Stimulated activated CD8-positive, alpha-beta memory T cell treated with anti-CD3 and anti-CD28 coated beads, Interleukin-7, amount 100 ng/mL, for 24 hours (primary cell): ENCODE measurements around the gene PDIA6.
A peak's percentile ranks its signal among the peaks of the same experiment; 100 is the strongest.
"Not testable (repeated sequence)": the region's sequence is repeated elsewhere in the genome, so short reads cannot be mapped to it uniquely, and the experiment has no call there.

Experiments used
- DNase-seq: peaks from one replicate; pipeline ENCODE4 v3.0.0-alpha.2; 2020; ENCODE audit warnings: low read depth

The PDIA6 gene

GRCh38 chr2:10832203-10832936 lies 19.8 kb upstream of the PDIA6 start:
- peak; percentile 68 for DNase-seq

- no peak for DNase-seq
Observed at GRCh38 chr2:10831400-10831985, 18.9 kb upstream of the PDIA6 start.

GRCh38 chr2:10830641-10831399 lies 18.2 kb upstream of the PDIA6 start:
- no peak for DNase-seq

GRCh38 chr2:10830203-10830602 lies 17.6 kb upstream of the PDIA6 start:
- DNase-seq: no peak

DNA sequence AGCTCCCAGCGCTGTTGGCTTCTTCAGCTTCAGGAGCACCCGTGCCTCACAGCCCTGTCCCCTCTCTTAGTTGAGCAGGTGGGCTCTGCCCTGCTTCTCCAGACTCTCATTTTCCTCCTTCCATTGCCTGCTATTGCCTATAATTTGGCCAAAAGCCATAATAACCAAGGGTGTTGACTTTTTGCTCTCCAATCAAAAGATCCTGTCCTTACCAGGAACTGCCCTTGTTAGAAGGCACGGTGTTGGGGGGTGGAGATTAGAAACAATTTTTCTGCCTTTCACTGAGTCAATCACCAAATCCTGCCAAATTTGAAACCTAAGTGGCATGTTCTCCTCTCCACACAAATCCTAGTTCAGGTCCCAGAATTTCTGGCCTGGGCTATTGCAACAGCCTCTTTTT lies 16.7 kb upstream of the PDIA6 start:
- no peak for DNase-seq

- no peak for DNase-seq
Observed at GRCh38 chr2:10828346-10828745, 15.8 kb upstream of the PDIA6 start.

DNA sequence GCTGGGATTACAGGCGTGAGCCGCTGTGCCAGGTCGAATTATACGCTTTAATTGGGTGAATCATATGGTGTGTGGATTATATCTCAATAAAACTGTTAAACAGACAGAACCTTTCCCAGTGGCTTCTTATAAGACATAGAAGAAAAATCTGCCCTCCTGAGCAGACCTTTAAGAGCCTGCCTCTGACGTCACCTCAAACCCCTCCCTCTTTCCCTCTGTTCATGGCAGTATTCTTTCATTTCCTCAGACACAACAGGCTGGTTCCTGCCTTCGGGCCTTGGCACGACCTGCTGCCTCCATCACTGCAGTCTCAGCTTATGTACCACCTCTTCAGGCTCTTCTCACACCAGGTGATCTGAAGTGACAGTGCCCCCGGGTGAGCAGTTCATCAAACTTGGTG lies 14.0 kb upstream of the PDIA6 start:
- DNase-seq: no peak

DNA sequence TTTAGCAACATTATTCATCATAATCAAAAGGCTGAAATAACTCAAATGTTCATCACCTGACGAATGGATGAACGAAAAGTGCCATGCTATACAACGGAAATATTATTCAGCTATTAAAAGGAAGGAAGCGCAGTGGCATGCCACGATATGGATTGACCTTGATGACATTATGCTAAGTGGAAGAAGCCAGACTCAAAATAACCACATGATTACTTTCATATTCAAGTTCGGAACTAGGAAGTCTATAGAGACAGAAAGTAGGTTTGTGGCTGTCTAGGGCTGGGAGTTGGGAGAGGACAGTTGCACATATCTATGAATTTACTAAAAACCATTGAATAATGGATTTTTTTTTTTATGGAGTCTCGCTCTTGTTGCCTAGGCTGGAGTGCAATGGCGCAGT lies 13.4 kb upstream of the PDIA6 start:
- no peak for DNase-seq

DNA sequence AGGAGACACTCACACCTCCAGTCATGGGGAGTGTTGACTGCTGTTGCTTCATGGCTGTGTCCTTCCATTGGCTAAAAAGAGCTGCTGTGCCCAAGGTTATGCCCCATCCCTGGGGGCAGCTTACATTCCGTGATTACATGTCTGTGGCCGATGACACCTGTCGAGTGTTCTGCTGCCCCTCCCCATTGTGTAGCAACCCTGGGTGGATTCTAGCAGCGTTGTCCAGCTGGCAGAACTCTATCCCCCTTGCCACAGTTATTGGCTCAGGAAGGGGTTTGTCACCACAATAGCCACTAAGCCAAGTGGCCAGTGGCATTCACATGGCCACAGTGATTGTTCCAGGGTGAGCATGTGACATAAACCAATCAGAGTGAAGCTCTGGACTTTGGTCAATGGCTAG lies 11.6 kb upstream of the PDIA6 start:
- DNase-seq: no peak

DNA sequence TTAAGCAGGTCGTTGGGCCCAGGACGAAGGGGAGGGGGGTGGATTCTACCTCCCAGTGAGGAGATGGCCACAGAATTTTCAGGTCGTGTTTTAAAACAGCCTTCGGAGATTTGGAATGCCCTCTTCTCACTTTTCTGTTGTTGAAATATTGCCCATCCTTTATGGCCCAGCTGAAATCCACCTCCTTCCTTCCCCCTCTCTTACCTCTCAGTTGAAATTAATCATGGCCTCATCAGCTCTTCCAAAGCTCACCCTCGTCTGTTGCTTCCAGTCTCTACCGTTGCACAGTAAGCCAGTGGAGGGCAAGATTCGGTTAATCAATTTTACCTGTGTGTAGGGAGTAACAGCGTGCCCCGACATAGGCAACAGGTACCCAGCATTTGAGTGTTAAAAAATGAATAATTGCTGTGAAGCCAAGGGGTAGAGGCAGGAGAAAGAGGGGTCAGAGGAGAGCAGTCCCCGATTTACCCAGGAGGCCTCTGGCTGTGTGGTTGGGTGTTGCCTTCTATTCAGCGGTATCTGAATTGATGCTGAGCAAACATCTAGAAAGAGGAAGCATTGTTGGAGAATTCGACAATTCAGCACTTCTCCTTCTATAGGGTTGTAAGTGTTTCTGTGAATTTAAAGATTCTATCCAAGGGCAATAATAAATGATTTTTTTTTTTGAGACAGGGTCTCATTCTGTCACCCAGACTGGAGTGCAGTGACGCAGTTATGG lies 8.6 kb upstream of the PDIA6 start:
- DNase-seq: no peak

GRCh38 chr2:10820562-10820961 lies 8.0 kb upstream of the PDIA6 start:
- no peak for DNase-seq

- no peak for DNase-seq
Observed at GRCh38 chr2:10819714-10820314, 7.2 kb upstream of the PDIA6 start.

DNA sequence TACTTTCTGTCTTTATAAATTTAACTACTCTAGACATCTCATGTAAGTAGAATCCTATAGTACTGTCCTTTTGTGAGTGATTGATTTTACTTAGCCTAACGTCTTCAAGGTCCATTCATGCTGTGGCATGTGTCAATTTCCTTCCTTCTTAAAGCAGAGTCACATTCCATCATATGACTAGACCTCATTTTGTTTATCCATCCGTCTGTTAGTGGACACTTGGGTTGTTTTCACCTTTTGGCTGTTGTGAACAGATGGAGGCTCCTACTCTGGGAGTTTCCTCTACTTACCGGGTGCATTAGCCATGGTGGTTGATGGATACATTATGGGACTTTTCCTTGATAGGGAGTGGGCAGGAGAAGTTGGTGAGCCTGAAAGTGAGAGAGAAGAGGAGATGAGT lies 6.4 kb upstream of the PDIA6 start:
- no peak for DNase-seq

GRCh38 chr2:10818305-10818704 lies 5.7 kb upstream of the PDIA6 start:
- not testable (repeated sequence) for DNase-seq

- DNase-seq: no peak
Observed at GRCh38 chr2:10817413-10817812, 4.8 kb upstream of the PDIA6 start.

DNA sequence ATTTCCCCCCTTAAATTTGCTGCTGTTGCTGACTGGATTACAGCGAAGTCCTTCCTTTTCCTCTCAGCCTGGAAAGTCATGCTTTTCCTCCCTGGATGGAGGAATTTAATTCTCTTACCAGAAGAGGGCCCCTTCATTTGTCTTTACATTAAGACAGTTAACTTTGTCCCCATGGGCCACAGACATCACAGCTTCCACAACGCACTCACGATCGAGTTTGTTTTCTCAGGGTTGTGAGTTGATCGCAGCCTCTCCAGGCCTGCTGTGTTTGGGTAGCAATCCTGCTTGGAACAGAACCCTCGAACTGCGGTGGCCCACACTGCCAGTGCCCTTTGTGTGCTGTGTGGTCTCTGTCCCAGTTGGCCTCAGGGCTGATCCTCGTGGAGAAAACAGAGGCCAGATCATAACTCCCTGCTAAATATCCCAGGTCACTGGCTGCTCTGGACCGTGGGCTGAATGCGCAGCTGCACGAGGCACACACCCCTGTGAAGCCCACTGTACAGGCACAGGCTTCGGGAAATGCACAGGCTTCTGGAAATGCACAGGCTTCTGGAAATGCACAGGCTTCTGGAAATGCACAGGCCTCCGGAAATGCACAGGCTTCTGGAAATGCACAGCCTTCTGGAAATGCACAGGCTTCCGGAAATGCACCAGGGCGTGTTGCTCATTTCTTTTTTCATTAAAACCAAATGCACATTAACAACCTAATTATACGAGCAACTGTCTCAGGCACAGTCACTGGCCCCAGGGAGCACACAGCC lies 2.2 kb upstream of the PDIA6 start:
- no peak for DNase-seq

DNA sequence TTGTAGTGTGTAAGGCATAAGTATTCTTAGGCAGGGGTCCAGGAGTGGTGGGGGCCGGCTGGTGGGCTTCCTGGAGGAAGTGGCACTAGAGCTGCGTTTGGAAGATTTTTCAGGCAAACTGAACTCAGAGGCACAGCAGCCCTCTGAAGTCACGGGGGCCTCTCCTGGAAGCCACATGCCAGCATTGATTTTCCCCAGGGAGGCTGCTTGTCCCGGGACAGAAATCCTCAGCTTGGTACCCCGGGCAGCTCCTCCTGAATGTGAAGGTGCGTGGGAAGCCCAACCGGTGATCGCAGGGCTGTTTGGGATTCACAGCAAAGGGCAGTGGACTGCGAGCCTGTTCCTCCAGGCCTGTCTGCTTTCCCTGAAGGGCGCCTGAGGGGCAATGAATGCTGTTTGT lies 1.6 kb upstream of the PDIA6 start:
- DNase-seq: no peak

DNA sequence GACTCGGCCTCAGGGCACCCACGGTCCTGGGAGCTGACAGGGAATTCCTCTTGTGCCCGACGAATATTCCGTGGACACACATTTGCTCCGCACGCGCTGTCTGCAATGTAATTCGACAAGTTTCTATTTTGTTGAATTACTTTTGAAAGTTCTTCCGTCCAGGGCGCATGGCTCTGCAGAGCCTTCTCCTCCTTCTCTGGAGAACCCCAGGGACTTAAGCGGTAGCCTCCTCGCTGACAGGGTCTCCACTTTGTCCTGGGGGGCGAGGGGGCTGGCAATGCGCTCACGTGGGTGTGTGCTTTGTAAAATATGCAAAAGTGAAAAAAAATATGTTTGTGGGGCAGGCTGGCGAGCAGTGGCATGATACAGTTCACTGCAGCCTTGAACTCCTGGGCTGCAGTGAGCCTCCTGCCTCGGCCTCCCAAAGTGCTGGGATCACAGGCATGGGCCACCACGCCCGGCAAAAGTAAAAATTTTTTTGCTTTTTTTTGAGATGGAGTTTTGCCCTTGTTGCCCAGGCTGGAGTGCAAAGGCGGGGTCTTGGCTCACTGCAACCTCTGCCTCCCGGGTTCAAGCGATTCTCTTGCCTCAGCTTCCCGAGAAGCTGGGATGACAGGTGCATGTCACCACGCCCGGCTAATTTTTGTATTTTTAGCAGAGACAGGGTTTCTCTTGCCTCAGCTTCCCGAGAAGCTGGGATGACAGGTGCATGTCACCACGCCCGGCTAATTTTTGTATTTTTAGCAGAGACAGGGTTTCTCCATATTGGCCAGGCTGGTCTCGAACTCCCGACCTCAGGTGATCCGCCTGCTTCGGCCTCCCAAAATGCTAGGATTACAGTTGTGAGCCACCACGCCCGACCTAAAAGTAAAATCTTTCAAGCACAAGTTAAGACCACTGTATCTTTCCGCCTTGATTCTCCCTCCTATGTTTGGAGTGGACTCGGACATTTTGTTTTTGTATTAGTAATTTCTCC lies 866 bp upstream of the PDIA6 start:
- DNase-seq: not testable (repeated sequence)

GRCh38 chr2:10811517-10811916 lies 1.1 kb downstream of the PDIA6 start:
- DNase-seq: no peak
